Activated naive CD4-positive, alpha-beta T cell treated with anti-CD3 and anti-CD28 coated beads, Interleukin-2, amount 50 U/mL, for 24 hours (primary cell): Measurements from ENCODE around the gene FKBP8.
A peak's percentile ranks its signal among the peaks of the same experiment; 100 is the strongest.
"Not testable (repeated sequence)": the region's sequence is repeated elsewhere in the genome, so short reads cannot be mapped to it uniquely, and the experiment has no call there.

Source experiments
- H3K27ac Mint-ChIP-seq: one replicate; pipeline ENCODE4 v1.8.0; 2021; ENCODE audit warnings: mild to moderate bottlenecking, mixed read lengths
- H3K27me3 Mint-ChIP-seq: one replicate; pipeline ENCODE4 v1.8.0; 2021; ENCODE audit warnings: mixed read lengths
- H3K36me3 Mint-ChIP-seq: one replicate; pipeline ENCODE4 v1.8.0; 2021; ENCODE audit warnings: mixed read lengths
- H3K4me1 Mint-ChIP-seq: one replicate; pipeline ENCODE4 v1.8.0; 2021; ENCODE audit warnings: mixed read lengths
- H3K4me3 Mint-ChIP-seq: one replicate; pipeline ENCODE4 v1.8.0; 2021; ENCODE audit warnings: mild to moderate bottlenecking, mixed read lengths
- H3K9me3 Mint-ChIP-seq: one replicate; pipeline ENCODE4 v1.8.0; 2021; ENCODE audit warnings: mixed read lengths

FKBP8 gene

DNA sequence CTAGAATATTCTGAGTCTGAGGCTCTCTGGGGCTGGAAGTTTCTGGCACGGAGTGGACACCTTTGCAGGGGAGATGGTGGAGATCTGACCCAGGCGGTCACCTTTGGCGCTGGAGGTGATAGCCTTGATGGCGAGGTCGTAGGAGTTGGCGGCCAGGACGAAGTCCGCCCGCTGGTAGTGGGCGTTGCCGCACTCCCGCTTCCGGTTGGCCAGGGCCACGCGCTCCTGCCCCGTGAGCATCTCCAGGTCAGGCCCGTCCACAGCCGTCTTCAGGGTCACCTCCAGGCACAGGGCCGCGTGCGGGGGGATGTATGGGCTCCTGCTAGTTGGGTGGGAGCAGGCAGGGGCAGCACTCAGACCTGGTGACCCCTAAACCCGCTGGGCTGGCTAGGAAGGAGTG is 5.3 kb downstream of the FKBP8 start:
- H3K9me3 Mint-ChIP-seq = no peaks in the 10 kb centered on the region
- H3K4me1 Mint-ChIP-seq = peaks cover 17% of the 10 kb centered on the region
- H3K4me3 Mint-ChIP-seq = no peak overlapping the region
- H3K27ac Mint-ChIP-seq = no peak overlapping the region
- no peaks in the 10 kb centered on the region for H3K27me3 Mint-ChIP-seq
- peaks cover 6% of the 10 kb centered on the region for H3K36me3 Mint-ChIP-seq

DNA sequence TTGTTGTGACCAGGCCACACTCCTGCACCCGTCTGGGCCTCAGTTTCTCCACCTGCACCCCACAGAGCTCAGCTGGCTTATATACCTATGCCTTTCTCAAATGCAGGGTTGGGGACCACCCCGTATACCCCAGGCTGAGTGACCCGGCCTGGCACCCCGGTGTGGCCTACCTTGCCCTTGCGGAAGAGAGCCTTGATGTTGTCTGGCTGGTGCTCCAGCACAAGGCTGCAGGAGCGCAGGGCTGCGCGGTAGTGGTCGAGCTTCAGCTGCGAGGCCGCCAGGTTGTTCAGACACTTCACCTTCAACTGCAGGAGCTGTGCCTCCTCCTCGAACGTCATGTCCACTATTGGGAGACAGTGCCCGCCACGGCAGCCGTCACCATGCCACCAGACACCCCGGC is 5.9 kb downstream of the FKBP8 start:
- no peaks in the 10 kb centered on the region for H3K27me3 Mint-ChIP-seq
- H3K4me1 Mint-ChIP-seq = peaks cover 15% of the 10 kb centered on the region
- peaks cover 6% of the 10 kb centered on the region for H3K36me3 Mint-ChIP-seq
- H3K4me3 Mint-ChIP-seq = no peak overlapping the region
- H3K9me3 Mint-ChIP-seq = no peaks in the 10 kb centered on the region
- H3K27ac Mint-ChIP-seq = no peak overlapping the region

- Mint-ChIP-seq H3K9me3 (no peaks in the 10 kb centered on the region), H3K4me1 (peaks cover 7% of the 10 kb centered on the region), H3K4me3 (no peak overlapping the region), H3K27me3 (no peaks in the 10 kb centered on the region), H3K36me3 (peaks cover 6% of the 10 kb centered on the region), H3K27ac (no peak overlapping the region)
These were observed 6.9 kb downstream of the FKBP8 start for GRCh38 chr19:18536475-18536874.

- Mint-ChIP-seq H3K27me3 (no peaks in the 10 kb centered on the region), H3K27ac (no peak overlapping the region), H3K4me3 (no peak overlapping the region), H3K4me1 (no peaks in the 10 kb centered on the region), H3K36me3 (peaks cover 6% of the 10 kb centered on the region), H3K9me3 (no peaks in the 10 kb centered on the region)
These were observed 10.3 kb downstream of the FKBP8 start for GRCh38 chr19:18533058-18533457.

DNA sequence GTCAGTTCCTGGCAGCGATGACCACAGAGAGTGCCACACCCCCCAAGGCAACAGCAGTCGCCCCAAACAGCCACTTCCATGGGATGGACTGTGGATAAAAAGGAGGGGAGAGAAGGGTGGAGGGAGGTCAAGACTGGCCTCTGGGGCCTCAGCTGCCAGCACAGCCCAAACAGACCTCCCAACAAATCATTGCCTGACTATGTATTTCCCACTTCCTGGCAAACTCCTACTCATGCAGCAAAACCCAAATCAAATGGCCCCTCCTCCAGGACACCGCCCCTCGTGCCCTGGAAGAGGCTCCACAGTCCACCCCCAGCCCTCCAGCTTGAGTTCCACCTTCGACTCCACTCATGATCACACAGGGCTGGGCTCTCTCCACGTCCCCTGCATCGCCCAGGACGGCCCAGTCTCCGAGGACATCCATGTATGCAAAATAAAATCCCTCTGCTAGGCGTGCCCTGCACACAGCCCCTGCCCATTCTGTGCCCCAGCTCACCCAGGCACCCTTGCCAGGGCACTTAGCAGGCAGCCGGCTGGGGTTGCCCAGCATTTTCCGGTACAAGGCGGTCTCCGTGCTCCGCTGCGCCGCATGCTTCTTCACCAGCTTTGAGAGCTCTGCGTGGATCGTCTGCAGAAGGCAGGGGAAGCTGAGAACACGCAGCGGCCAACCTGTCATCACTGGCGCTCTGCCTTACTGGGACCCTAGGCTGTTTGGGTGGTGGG is 11.0 kb downstream of the FKBP8 start:
- no peaks in the 10 kb centered on the region for H3K27me3 Mint-ChIP-seq
- no peaks in the 10 kb centered on the region for H3K9me3 Mint-ChIP-seq
- no peak overlapping the region for H3K4me3 Mint-ChIP-seq
- no peak overlapping the region for H3K27ac Mint-ChIP-seq
- H3K36me3 Mint-ChIP-seq = peaks cover 3% of the 10 kb centered on the region
- H3K4me1 Mint-ChIP-seq = no peaks in the 10 kb centered on the region

- H3K36me3 Mint-ChIP-seq = peaks cover 1% of the 10 kb centered on the region
- H3K27me3 Mint-ChIP-seq = no peaks in the 10 kb centered on the region
- no peak overlapping the region for H3K4me3 Mint-ChIP-seq
- no peak overlapping the region for H3K27ac Mint-ChIP-seq
- H3K9me3 Mint-ChIP-seq = no peaks in the 10 kb centered on the region
- H3K4me1 Mint-ChIP-seq = no peaks in the 10 kb centered on the region
These were observed 11.9 kb downstream of the FKBP8 start for GRCh38 chr19:18531485-18531884.

DNA sequence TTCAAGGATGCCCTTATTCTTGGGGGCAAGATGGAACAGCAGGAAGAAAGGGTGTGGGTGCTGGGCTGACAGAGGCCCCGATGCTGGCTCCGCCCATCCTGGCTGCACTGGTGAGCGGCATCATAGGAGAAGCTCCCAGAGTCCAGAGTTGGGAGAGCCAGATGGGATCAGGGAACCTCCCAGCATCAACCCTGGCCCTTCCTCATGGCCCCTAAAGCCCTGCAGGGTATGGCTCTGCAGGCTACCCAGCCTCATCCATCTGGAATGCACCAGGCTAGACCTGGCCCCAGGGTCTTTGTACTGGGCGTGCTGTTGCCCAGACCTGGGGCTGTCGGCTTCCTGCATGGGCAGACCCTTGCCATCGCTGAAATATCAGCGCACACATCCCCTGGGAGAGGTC is 13.6 kb downstream of the FKBP8 start:
- Mint-ChIP-seq H3K36me3 (no peaks in the 10 kb centered on the region), H3K27ac (no peak overlapping the region), H3K4me3 (no peak overlapping the region), H3K9me3 (no peaks in the 10 kb centered on the region), H3K27me3 (no peaks in the 10 kb centered on the region), H3K4me1 (no peaks in the 10 kb centered on the region)

- no peaks in the 10 kb centered on the region for H3K9me3 Mint-ChIP-seq
- no peak overlapping the region for H3K27ac Mint-ChIP-seq
- peaks cover 4% of the 10 kb centered on the region for H3K4me1 Mint-ChIP-seq
- H3K4me3 Mint-ChIP-seq = no peak overlapping the region
- H3K36me3 Mint-ChIP-seq = no peaks in the 10 kb centered on the region
- H3K27me3 Mint-ChIP-seq = no peaks in the 10 kb centered on the region
These were observed 17.1 kb downstream of the FKBP8 start for GRCh38 chr19:18526316-18526715.

DNA sequence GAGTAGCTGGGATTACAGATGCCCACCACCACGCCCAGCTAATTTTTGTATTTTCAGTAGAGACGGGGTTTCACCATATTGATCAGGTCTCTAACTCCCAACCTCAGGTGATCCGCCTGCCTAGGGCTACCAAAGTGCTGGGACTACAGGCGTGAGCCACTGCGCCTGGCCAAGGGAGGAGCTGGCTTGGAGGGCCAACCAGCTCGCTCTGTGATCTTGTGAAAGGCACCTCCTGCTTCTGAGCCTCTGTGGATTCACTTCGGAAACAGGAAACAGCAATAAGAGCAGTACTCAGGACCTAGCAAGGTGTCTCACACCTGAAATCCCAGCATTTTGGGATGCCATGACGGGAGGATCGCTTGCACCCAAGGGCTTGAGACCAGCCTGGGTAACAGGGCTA is 19.5 kb downstream of the FKBP8 start:
- Mint-ChIP-seq H3K36me3 (no peaks in the 10 kb centered on the region), H3K27me3 (no peaks in the 10 kb centered on the region), H3K9me3 (no peaks in the 10 kb centered on the region), H3K4me1 (peaks cover 16% of the 10 kb centered on the region), H3K27ac (peak overlapping the region; percentile 53), H3K4me3 (no peak overlapping the region)

DNA sequence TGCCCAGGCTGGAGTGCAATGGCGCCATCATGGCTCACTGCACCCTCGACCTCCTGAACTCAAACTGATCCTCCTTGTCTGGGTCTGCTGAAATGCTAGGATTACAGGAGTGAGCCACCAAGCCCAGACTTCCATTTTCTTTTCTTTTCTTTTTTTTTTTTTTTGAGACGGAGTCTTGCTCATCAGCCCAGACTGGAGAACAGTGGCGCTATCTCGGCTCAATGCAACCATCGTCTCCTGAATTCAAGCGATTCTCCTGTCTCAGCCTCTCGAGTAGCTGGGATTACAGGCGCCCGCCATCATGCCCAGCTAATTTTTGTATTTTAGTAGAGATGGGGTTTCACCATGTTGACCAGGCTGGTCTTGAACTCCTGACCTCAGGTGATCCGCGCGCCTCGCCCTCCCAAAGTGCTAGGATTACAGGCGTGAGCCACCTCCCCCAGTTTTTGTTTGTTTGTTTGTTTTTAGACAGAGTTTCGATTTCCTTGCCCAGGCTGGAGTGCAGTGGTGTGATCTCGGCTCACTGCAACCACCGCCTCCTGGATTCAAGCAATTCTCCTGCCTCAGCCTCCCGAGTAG is 20.4 kb downstream of the FKBP8 start:
- H3K36me3 Mint-ChIP-seq, H3K27me3 Mint-ChIP-seq, H3K9me3 Mint-ChIP-seq: not testable (repeated sequence)
- peak overlapping the region; percentile 98 for H3K27ac Mint-ChIP-seq
- peak overlapping the region; percentile 99 for H3K4me3 Mint-ChIP-seq
- H3K4me1 Mint-ChIP-seq = peaks cover 16% of the 10 kb centered on the region

GRCh38 chr19:18522124-18522861 is 21.1 kb downstream of the FKBP8 start:
- Mint-ChIP-seq H3K4me1 (peaks cover 16% of the 10 kb centered on the region), H3K27ac (peak overlapping the region; percentile 98), H3K27me3 (no peaks in the 10 kb centered on the region), H3K9me3 (no peaks in the 10 kb centered on the region), H3K4me3 (peak overlapping the region; percentile 99), H3K36me3 (no peaks in the 10 kb centered on the region)

- H3K4me3 Mint-ChIP-seq = peak within 1 kb of the TSS; percentile 99
- no peaks in the 10 kb centered on the region for H3K9me3 Mint-ChIP-seq
- H3K27ac Mint-ChIP-seq = peak within 1 kb of the TSS; percentile 98
- H3K4me1 Mint-ChIP-seq = peaks cover 19% of the 10 kb centered on the region
- no peaks in the 10 kb centered on the region for H3K27me3 Mint-ChIP-seq
- no peaks in the 10 kb centered on the region for H3K36me3 Mint-ChIP-seq
These were observed 21.7 kb downstream of the FKBP8 start, which contains the start of gene ELL for GRCh38 chr19:18521692-18522123. ELL (minus strand) TSS chr19:18522070; CDS start chr19:18522055, 15 bp downstream.

DNA sequence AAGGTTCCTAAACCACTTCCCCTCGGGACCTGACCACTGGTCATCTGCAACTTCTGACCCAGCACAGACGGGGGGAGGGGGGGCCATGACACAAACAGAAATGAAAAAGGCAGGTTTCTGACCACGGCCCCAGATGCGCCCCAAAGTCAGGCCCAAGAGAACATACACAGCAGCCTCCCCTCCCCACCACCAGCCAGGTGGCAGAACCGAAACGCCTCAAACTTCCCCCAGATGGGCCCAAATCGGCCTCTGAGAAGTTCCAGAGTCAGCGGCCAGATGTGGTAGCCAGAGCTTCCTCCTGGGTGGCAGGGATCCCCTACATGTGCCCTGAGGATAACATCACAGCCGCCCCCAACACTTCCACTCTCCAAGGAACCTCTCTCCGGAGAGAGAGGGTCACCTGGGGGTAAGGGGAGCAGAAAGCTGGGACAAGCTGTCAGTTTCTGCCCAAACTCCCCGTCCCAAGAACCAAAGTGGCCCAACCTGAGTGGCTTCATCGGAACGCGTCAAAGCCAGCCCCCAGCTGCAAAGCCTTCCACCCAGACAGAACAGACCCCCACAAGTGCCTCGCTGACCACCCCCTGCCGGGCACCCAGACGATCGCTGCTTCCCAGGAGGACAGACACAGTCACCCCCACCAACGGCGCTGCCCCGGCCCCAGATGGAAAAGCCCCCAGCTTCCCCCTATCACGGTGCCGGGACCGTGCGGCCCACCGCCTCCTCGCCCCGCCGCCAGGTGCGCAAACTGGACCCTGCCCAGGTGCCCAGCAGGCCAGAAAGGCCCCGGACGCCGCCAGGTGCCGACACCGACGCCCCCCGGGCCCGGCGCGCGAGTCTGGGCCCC is 22.3 kb downstream of the FKBP8 start:
- Mint-ChIP-seq H3K4me3 (peak overlapping the region; percentile 99), H3K4me1 (peaks cover 25% of the 10 kb centered on the region), H3K27me3 (no peaks in the 10 kb centered on the region), H3K27ac (peak overlapping the region; percentile 94), H3K9me3 (no peaks in the 10 kb centered on the region), H3K36me3 (no peaks in the 10 kb centered on the region)

GRCh38 chr19:18519962-18520847 is 23.2 kb downstream of the FKBP8 start:
- Mint-ChIP-seq H3K4me3 (peak overlapping the region; percentile 99), H3K27me3 (no peaks in the 10 kb centered on the region), H3K36me3 (no peaks in the 10 kb centered on the region), H3K9me3 (no peaks in the 10 kb centered on the region), H3K27ac (peak overlapping the region; percentile 96), H3K4me1 (peaks cover 32% of the 10 kb centered on the region)

GRCh38 chr19:18518639-18519038 is 24.7 kb downstream of the FKBP8 start:
- Mint-ChIP-seq H3K4me1 (peaks cover 41% of the 10 kb centered on the region), H3K4me3 (no peak overlapping the region), H3K27ac (no peak overlapping the region), H3K36me3 (no peaks in the 10 kb centered on the region), H3K27me3 (no peaks in the 10 kb centered on the region), H3K9me3 (no peaks in the 10 kb centered on the region)
